ENCODE data around the gene XPR1.

GRCh38 chr1:180603223-180603849, 28.5 kb upstream of the XPR1 start:
- TF ChIP-seq CTCF (IDR thresholded peaks at IDR 0.05) (no peak), POLR2AphosphoS5 (IDR thresholded peaks at IDR 0.05) (no peak)
